ENCODE results near the gene RHBDF1.

Gene RHBDF1

DNA sequence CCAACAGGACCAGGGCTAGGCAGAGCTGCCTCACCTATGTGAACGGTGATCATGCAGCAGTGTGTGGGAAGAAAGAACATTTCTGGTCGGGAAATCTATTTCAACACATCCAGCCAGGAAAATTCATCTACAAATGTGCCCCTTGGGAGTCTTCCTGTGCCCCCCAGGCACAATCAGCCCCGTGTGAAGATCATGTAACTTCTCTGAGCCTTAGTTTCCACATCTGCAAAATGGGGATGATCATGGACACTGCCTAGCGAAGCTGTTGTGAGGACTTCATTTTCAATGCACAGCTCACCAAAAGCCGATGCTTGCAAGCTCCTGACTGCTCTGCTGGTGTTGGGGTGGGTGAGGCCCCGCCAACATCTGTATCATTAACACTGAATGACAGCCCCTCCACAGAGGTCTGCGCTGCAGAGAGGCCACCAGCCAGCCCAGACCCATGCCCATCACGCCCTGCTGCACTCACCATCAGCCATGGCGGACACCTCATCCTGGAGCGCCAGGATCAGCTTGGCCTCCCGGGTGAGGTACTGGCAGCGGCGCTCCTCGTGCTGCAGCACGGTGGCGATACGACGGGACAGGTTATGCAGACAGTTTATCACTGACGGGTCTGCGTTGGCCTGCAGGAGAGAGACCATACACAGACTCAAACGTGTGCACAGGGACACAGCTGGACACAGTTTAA lies 39.9 kb upstream of the RHBDF1 start:
- Histone ChIP-seq H3K4me1 (ENCODE audit: insufficient read depth, poor library complexity, severe bottlenecking) (no peaks in the 10 kb centered on the region), H3K27ac (ENCODE audit: poor library complexity, severe bottlenecking) (no peak overlapping the region), H3K27me3 (ENCODE audit: insufficient read depth, poor library complexity, severe bottlenecking) (no peaks in the 10 kb centered on the region), H3K9me3 (ENCODE audit: severe bottlenecking) (no peaks in the 10 kb centered on the region), H3K4me3 (ENCODE audit: severe bottlenecking) (no peak overlapping the region), H3K36me3 (ENCODE audit: low read depth) (peaks cover 72% of the 10 kb centered on the region)
- ATAC-seq (ENCODE audit: low read depth) (no peak), DNase-seq (ENCODE audit: low spot score) (no peak)
- no peak for TF ChIP-seq CTCF (IDR thresholded peaks at IDR 0.05; ENCODE audit: poor library complexity, severe bottlenecking)

GRCh38 chr16:106623-107324 lies 34.3 kb upstream of the RHBDF1 start:
- TF ChIP-seq CTCF (IDR thresholded peaks at IDR 0.05; ENCODE audit: poor library complexity, severe bottlenecking) = peak; percentile 89
- no peak for DNase-seq (ENCODE audit: low spot score)
- no peak overlapping the region for H3K4me3 ChIP-seq (ENCODE audit: severe bottlenecking)
- H3K4me1 ChIP-seq (ENCODE audit: insufficient read depth, poor library complexity, severe bottlenecking) = no peaks in the 10 kb centered on the region
- no peaks in the 10 kb centered on the region for H3K27me3 ChIP-seq (ENCODE audit: insufficient read depth, poor library complexity, severe bottlenecking)
- peaks cover 76% of the 10 kb centered on the region for H3K36me3 ChIP-seq (ENCODE audit: low read depth)
- ATAC-seq (ENCODE audit: low read depth) = peak; percentile 68; the same call in 2 of the 3 replicates
- H3K27ac ChIP-seq (ENCODE audit: poor library complexity, severe bottlenecking) = no peak overlapping the region
- no peaks in the 10 kb centered on the region for H3K9me3 ChIP-seq (ENCODE audit: severe bottlenecking)

GRCh38 chr16:105521-105920 lies 33.1 kb upstream of the RHBDF1 start:
- H3K36me3 ChIP-seq (ENCODE audit: low read depth) = peaks cover 66% of the 10 kb centered on the region
- no peak for TF ChIP-seq CTCF (IDR thresholded peaks at IDR 0.05; ENCODE audit: poor library complexity, severe bottlenecking)
- no peaks in the 10 kb centered on the region for H3K4me1 ChIP-seq (ENCODE audit: insufficient read depth, poor library complexity, severe bottlenecking)

DNA sequence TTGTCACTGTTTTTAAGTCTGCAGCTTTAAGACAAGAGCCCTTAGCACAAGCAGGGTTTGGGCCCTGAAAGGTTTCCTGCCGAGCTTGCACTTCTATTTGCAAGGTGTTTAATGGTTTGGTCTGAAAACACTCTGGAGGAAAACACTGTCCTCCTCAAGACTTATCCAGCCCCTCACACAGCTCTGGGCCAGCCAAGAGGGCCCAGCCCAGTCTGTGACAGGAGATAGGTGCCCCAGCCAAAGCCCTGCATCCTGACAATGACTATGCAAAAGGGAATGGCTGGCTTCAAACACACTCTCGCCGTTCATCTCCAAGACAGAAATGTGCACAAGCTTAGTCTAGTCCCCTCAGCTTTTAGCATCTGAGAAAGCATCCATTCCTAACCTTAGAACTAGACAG lies 32.5 kb upstream of the RHBDF1 start:
- ATAC-seq (ENCODE audit: low read depth) (no peak), DNase-seq (ENCODE audit: low spot score) (no peak)
- Histone ChIP-seq H3K27me3 (ENCODE audit: insufficient read depth, poor library complexity, severe bottlenecking) (no peaks in the 10 kb centered on the region), H3K36me3 (ENCODE audit: low read depth) (peaks cover 63% of the 10 kb centered on the region), H3K4me1 (ENCODE audit: insufficient read depth, poor library complexity, severe bottlenecking) (no peaks in the 10 kb centered on the region), H3K9me3 (ENCODE audit: severe bottlenecking) (no peaks in the 10 kb centered on the region), H3K27ac (ENCODE audit: poor library complexity, severe bottlenecking) (no peak overlapping the region), H3K4me3 (ENCODE audit: severe bottlenecking) (no peak overlapping the region)
- no peak for TF ChIP-seq CTCF (IDR thresholded peaks at IDR 0.05; ENCODE audit: poor library complexity, severe bottlenecking)

More at GRCh38 chr16:105521-105920, 33.1 kb upstream of the RHBDF1 start:
- DNase-seq (ENCODE audit: low spot score) (no peak), ATAC-seq (ENCODE audit: low read depth) (no peak)
- Histone ChIP-seq H3K27ac (ENCODE audit: poor library complexity, severe bottlenecking) (no peak overlapping the region), H3K4me3 (ENCODE audit: severe bottlenecking) (no peak overlapping the region), H3K9me3 (ENCODE audit: severe bottlenecking) (no peaks in the 10 kb centered on the region), H3K27me3 (ENCODE audit: insufficient read depth, poor library complexity, severe bottlenecking) (no peaks in the 10 kb centered on the region)

DNA sequence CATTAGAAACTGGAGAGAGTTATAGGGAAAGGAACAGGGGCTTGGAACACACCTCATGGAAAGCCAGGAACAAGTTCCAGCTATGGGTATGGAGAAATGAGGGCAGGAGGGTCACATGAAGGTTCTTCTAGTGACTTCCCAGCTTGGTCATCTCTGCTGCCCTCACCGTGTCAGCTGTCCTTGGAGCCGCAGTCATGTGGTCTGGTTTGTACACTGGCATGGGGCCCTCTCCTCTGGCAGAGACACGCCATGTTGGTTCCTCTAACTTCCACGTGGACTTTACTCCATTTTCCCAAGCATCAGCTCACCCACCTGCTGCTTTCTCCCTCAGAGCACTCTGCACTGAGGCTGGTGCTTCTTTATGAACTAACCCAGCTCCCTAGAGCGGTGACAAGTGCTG lies 31.9 kb upstream of the RHBDF1 start:
- Histone ChIP-seq H3K36me3 (ENCODE audit: low read depth) (peaks cover 57% of the 10 kb centered on the region), H3K27ac (ENCODE audit: poor library complexity, severe bottlenecking) (no peak overlapping the region), H3K4me1 (ENCODE audit: insufficient read depth, poor library complexity, severe bottlenecking) (no peaks in the 10 kb centered on the region), H3K4me3 (ENCODE audit: severe bottlenecking) (no peak overlapping the region), H3K9me3 (ENCODE audit: severe bottlenecking) (no peaks in the 10 kb centered on the region), H3K27me3 (ENCODE audit: insufficient read depth, poor library complexity, severe bottlenecking) (no peaks in the 10 kb centered on the region)
- no peak for TF ChIP-seq CTCF (IDR thresholded peaks at IDR 0.05; ENCODE audit: poor library complexity, severe bottlenecking)
- no peak for DNase-seq (ENCODE audit: low spot score)
- ATAC-seq (ENCODE audit: low read depth) = no peak

All from RWPE2 (cell line).